PC-3 (cell line): ENCODE results near the gene SCMH1. TPM values are rescaled to one million over a fixed set of nuclear protein-coding genes. Genes with fewer than 3 reads are reported as not detected.

Experiments used
- ATAC-seq: fragments of 200-7000 bp; cut with Tn5 transposase; 2 replicates; pipeline ENCODE4 v1.9.1; 2020; ENCODE audit warnings: mild to moderate bottlenecking, moderate library complexity
- BruUV-seq: library from RNA; stranded (reverse); fragments of 400-500 nt; replicated peaks from 2 replicates; lab custom pipeline; 2021; lab: Mats Ljungman, UMichigan
- CTCF ChIA-PET: fragments of 300-600 bp; sonication (Branson Sonifier 250); formaldehyde crosslinking; loops from one replicate; lab custom pipeline; 2022; ENCODE audit warnings: antibody characterized with exemption; lab: Charles Lee
- POLR2A ChIA-PET: fragments of 300-600 bp; sonication (Branson Sonifier 250); formaldehyde crosslinking; loops from one replicate; lab custom pipeline; 2022; ENCODE audit warnings: antibody characterized with exemption; ENCODE audit not compliant: unreplicated experiment; lab: Charles Lee
- DNase-seq: peaks from one replicate; pipeline ENCODE4 v3.0.0-alpha.2; 2015
- H2AFZ ChIP-seq: fragments of 300-600 bp; sonication (generic); 2 replicates; pipeline ENCODE4 v1.6.0; 2016; ENCODE audit warnings: antibody characterized with exemption, low read length
- H3F3A ChIP-seq: fragments of 300-600 bp; sonication (generic); one replicate; pipeline ENCODE4 v1.6.0; 2017; ENCODE audit warnings: antibody characterized with exemption, low read length, control low read depth, mild to moderate bottlenecking; ENCODE audit not compliant: unreplicated experiment
- H3K27ac ChIP-seq: fragments of 300-600 bp; sonication (generic); 2 replicates; pipeline ENCODE4 v1.5.1; 2016; ENCODE audit warnings: mild to moderate bottlenecking, low read length
- H3K27me3 ChIP-seq: fragments of 300-600 bp; sonication (generic); 2 replicates; pipeline ENCODE4 v1.6.1; 2016; ENCODE audit warnings: low read length, mixed read lengths
- H3K36me3 ChIP-seq: fragments of 300-600 bp; sonication (generic); 2 replicates; pipeline ENCODE4 v1.6.1; 2016; ENCODE audit warnings: low read depth, mixed run types, low read length, mixed read lengths
- H3K4me1 ChIP-seq: fragments of 300-600 bp; sonication (generic); 2 replicates; pipeline ENCODE4 v1.5.1; 2016; ENCODE audit warnings: low read length; ENCODE audit not compliant: insufficient read depth
- H3K4me2 ChIP-seq: fragments of 300-600 bp; sonication (generic); 2 replicates; pipeline ENCODE4 v1.6.0; 2016; ENCODE audit warnings: low read length
- H3K4me3 ChIP-seq: fragments of 300-600 bp; sonication (generic); 2 replicates; pipeline ENCODE4 v1.5.1; 2016; ENCODE audit warnings: mild to moderate bottlenecking, low read length, mixed read lengths
- H3K79me2 ChIP-seq: fragments of 300-600 bp; sonication (generic); 2 replicates; pipeline ENCODE4 v1.6.1; 2017; ENCODE audit warnings: low read length, mixed read lengths
- H3K9ac ChIP-seq: fragments of 300-600 bp; sonication (generic); 2 replicates; pipeline ENCODE4 v1.6.0; 2016; ENCODE audit warnings: mild to moderate bottlenecking, low read length
- H3K9me2 ChIP-seq: fragments of 300-600 bp; sonication (generic); replicated peaks from 2 replicates; pipeline ENCODE4 v1.6.1; 2016; ENCODE audit warnings: mixed run types, low read length, mixed read lengths
- H3K9me3 ChIP-seq: fragments of 300-600 bp; sonication (generic); 2 replicates; pipeline ENCODE4 v1.6.1; 2016; ENCODE audit warnings: low read length, mixed read lengths
- H4K20me1 ChIP-seq: fragments of 300-600 bp; sonication (generic); 2 replicates; pipeline ENCODE4 v1.6.1; 2016; ENCODE audit warnings: low read length, mixed read lengths
- CTCF ChIP-seq: fragments of 300-600 bp; sonication (generic); conservative IDR thresholded peaks from 2 replicates; pipeline ENCODE4 v1.5.1; 2017; ENCODE audit warnings: antibody characterized with exemption, low read depth, mild to moderate bottlenecking, low read length
- EZH2 ChIP-seq: fragments of 300-600 bp; sonication (generic); IDR thresholded peaks from one replicate; pipeline ENCODE4 v1.6.1; 2017; ENCODE audit warnings: antibody characterized with exemption, mild to moderate bottlenecking, low read length; ENCODE audit not compliant: unreplicated experiment
- EZH2phosphoT487 ChIP-seq: fragments of 300-600 bp; sonication (generic); IDR thresholded peaks from 2 replicates; pipeline ENCODE4 v1.6.1; 2018; ENCODE audit warnings: mild to moderate bottlenecking, antibody characterized with exemption, low read length, borderline replicate concordance
- intact Hi-C: fragments of 100-400 bp; cut with micrococcal nuclease; formaldehyde crosslinking; loops from 2 replicates; pipeline ENCODE4 v1.9.0; 2023
- total RNA-seq: library from RNA; depleted of rRNA; stranded (reverse); fragments of >200 nt; gene quantifications from 2 replicates; pipeline ENCODE4 v1.2.3, GENCODE V29; 2014

The SCMH1 gene
- total RNA-seq, 1 experiment from 2014 or later, result 33.6 TPM

GRCh38 chr1:41162441-41162840 lies 79.7 kb downstream of the SCMH1 start:
- Histone ChIP-seq H3K36me3 (peaks cover under 1% of the 10 kb centered on the region; the same call in 1 of the 2 replicates), H3K79me2 (no peaks in the 10 kb centered on the region), H3K27me3 (no peaks in the 10 kb centered on the region), H3F3A (no peaks in the 10 kb centered on the region), H3K9ac (no peak overlapping the region), H3K9me2 (no peaks in the 10 kb centered on the region), H3K27ac (no peak overlapping the region), H3K9me3 (0 out of 2 replicates have a peak, but pooled peaks cover under 1% of the 10 kb centered on the region), H3K4me3 (no peak overlapping the region), H4K20me1 (no peaks in the 10 kb centered on the region), H3K4me2 (no peak overlapping the region), H2AFZ (no peak overlapping the region), H3K4me1 (no peaks in the 10 kb centered on the region)
- intact Hi-C loops, result no loop called here
- ChIA-PET CTCF (no interaction called here), POLR2A (no interaction called here)
- no peak for ATAC-seq
- no TSS peak for BruUV-seq
- TF ChIP-seq CTCF (no peak), EZH2phosphoT487 (no peak), EZH2 (no peak)
- no peak for DNase-seq

GRCh38 chr1:41161846-41162245 lies 80.3 kb downstream of the SCMH1 start:
- no peaks in the 10 kb centered on the region for H3K4me1 ChIP-seq
- no peak overlapping the region for H3K9ac ChIP-seq
- H3K4me3 ChIP-seq, result no peak overlapping the region
- BruUV-seq, result no TSS peak
- ATAC-seq (no peak), DNase-seq (no peak)
- H3F3A ChIP-seq, result no peaks in the 10 kb centered on the region
- TF ChIP-seq EZH2, result no peak
- TF ChIP-seq EZH2phosphoT487, result no peak
- no peak for TF ChIP-seq CTCF
- H3K79me2 ChIP-seq, result no peaks in the 10 kb centered on the region
- H3K36me3 ChIP-seq, result no peaks in the 10 kb centered on the region; the same call in 1 of the 2 replicates
- intact Hi-C loops, result no loop called here
- H3K27ac ChIP-seq, result no peak overlapping the region
- no peaks in the 10 kb centered on the region for H3K9me2 ChIP-seq
- H2AFZ ChIP-seq, result no peak overlapping the region
- H4K20me1 ChIP-seq, result no peaks in the 10 kb centered on the region
- POLR2A ChIA-PET, result no interaction called here
- H3K4me2 ChIP-seq, result no peak overlapping the region
- no peaks in the 10 kb centered on the region for H3K9me3 ChIP-seq
- CTCF ChIA-PET, result no interaction called here
- no peaks in the 10 kb centered on the region for H3K27me3 ChIP-seq

DNA sequence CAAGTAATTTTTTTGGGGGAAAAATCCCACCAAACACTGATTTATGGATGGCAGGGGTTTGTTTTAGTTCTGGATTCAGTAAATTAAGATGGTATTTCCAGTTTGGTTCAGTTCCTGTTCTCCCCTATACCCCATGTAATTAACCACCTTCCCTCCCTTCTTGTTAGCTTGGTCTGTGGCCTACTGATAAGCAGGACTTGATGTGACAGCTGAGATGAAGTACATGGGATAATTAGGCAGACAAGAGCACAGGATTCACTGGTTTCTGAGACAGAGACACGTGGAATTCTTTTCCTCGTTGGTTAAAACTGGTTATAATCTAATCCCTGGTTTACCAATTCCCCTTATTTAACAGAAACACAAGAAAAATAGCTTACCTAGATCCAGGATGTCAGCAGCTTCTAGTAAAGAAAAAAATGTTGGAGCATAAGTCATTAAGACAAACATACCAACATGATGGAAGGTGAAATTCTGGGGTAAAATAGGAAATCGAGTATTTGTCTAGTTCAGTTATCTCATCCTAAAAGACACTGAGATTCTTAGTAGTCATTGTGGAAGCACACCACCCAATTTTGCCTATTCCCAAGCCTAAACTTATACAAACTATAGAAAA lies 81.5 kb downstream of the SCMH1 start:
- no peak overlapping the region for H3K4me2 ChIP-seq

More for the DNA sequence above, 81.5 kb downstream of the SCMH1 start:
- no peak for TF ChIP-seq CTCF
- TF ChIP-seq EZH2phosphoT487, result no peak
- TF ChIP-seq EZH2, result no peak
- Histone ChIP-seq H2AFZ (no peak overlapping the region), H3K27ac (no peak overlapping the region), H3K4me3 (no peak overlapping the region), H3K9me2 (no peaks in the 10 kb centered on the region), H3K36me3 (no peaks in the 10 kb centered on the region; the same call in 1 of the 2 replicates), H3K9ac (no peak overlapping the region), H3F3A (peaks cover 4% of the 10 kb centered on the region), H4K20me1 (no peaks in the 10 kb centered on the region), H3K9me3 (no peaks in the 10 kb centered on the region), H3K27me3 (no peaks in the 10 kb centered on the region), H3K79me2 (no peaks in the 10 kb centered on the region), H3K4me1 (peaks cover 10% of the 10 kb centered on the region)
- intact Hi-C loops, result no loop called here
- no TSS peak for BruUV-seq
- ATAC-seq (no peak), DNase-seq (no peak)
- ChIA-PET POLR2A (interaction anchor here (0.6 kb wide), 1 partner anchor 145 kb away, joined by 4 read pairs; no protein-coding TSS in a partner anchor), CTCF (no interaction called here)
